ENCODE data around the gene SOD3. TPM values are rescaled to one million over a fixed set of nuclear protein-coding genes. Genes with fewer than 3 reads are reported as not detected.

SOD3 gene
- not detected in 2 replicates for total RNA-seq

- no peak for DNase-seq (ENCODE audit: low read depth, low spot score)
Observed at GRCh38 chr4:24794916-24795665, at the start of gene SOD3. Gene SOD3 (plus strand): TSS chr4:24795573. CDS start chr4:24799522, 3,949 bp downstream.

GRCh38 chr4:24747234-24747975 lies 48.0 kb upstream of the SOD3 start:
- no peak for DNase-seq (ENCODE audit: low read depth, low spot score)

GRCh38 chr4:24748023-24748422 lies 47.4 kb upstream of the SOD3 start:
- no peak for DNase-seq (ENCODE audit: low read depth, low spot score)

GRCh38 chr4:24748758-24749350 lies 46.5 kb upstream of the SOD3 start:
- no peak for DNase-seq (ENCODE audit: low read depth, low spot score)

GRCh38 chr4:24750106-24750505 lies 45.3 kb upstream of the SOD3 start:
- no peak for DNase-seq (ENCODE audit: low read depth, low spot score)

GRCh38 chr4:24751926-24752539 lies 43.3 kb upstream of the SOD3 start:
- no peak for DNase-seq (ENCODE audit: low read depth, low spot score)

GRCh38 chr4:24753519-24753918 lies 41.9 kb upstream of the SOD3 start:
- DNase-seq (ENCODE audit: low read depth, low spot score), result no peak

GRCh38 chr4:24754571-24754970 lies 40.8 kb upstream of the SOD3 start:
- DNase-seq (ENCODE audit: low read depth, low spot score), result no peak

- DNase-seq (ENCODE audit: low read depth, low spot score), result no peak
Observed at GRCh38 chr4:24763631-24764297, 31.6 kb upstream of the SOD3 start.

- no peak for DNase-seq (ENCODE audit: low read depth, low spot score)
Observed at GRCh38 chr4:24764345-24764744, 31.0 kb upstream of the SOD3 start.

GRCh38 chr4:24765376-24765988 lies 29.9 kb upstream of the SOD3 start:
- DNase-seq (ENCODE audit: low read depth, low spot score), result no peak

- no peak for DNase-seq (ENCODE audit: low read depth, low spot score)
Observed at GRCh38 chr4:24768006-24768405, 27.4 kb upstream of the SOD3 start.

- no peak for DNase-seq (ENCODE audit: low read depth, low spot score)
Observed at GRCh38 chr4:24768604-24769003, 26.8 kb upstream of the SOD3 start.

GRCh38 chr4:24769571-24769970 lies 25.8 kb upstream of the SOD3 start:
- DNase-seq (ENCODE audit: low read depth, low spot score), result no peak

GRCh38 chr4:24770032-24770584 lies 25.3 kb upstream of the SOD3 start:
- DNase-seq (ENCODE audit: low read depth, low spot score), result no peak

GRCh38 chr4:24770667-24771066 lies 24.7 kb upstream of the SOD3 start:
- DNase-seq (ENCODE audit: low read depth, low spot score), result no peak

GRCh38 chr4:24771241-24771640 lies 24.1 kb upstream of the SOD3 start:
- DNase-seq (ENCODE audit: low read depth, low spot score), result no peak

- DNase-seq (ENCODE audit: low read depth, low spot score), result no peak
Observed at GRCh38 chr4:24772061-24772705, 23.2 kb upstream of the SOD3 start.

- DNase-seq (ENCODE audit: low read depth, low spot score), result no peak
Observed at GRCh38 chr4:24772952-24773351, 22.4 kb upstream of the SOD3 start.

GRCh38 chr4:24774452-24774851 lies 20.9 kb upstream of the SOD3 start:
- no peak for DNase-seq (ENCODE audit: low read depth, low spot score)

Measured in pulmonary artery endothelial cell (primary cell).